ENCODE data around the gene NFKBIE.

Gene NFKBIE

GRCh38 chr6:44257025-44257752, 8.2 kb downstream of the NFKBIE start, which contains the start of gene SLC35B2:
SLC35B2 (minus strand) TSS chr6:44257528; CDS start chr6:44257410, 118 bp downstream.
- H3K4me3 ChIP-seq (ENCODE audit: low read depth, low read length) = peak within 1 kb of the TSS; percentile 72
- peak; percentile 81 for TF ChIP-seq CTCF (IDR thresholded peaks at IDR 0.05; ENCODE audit: borderline replicate concordance, insufficient read depth, low read depth, low read length)

- H3K4me3 ChIP-seq (ENCODE audit: low read depth, low read length) = peak overlapping the region; percentile 72
- no peak for TF ChIP-seq CTCF (IDR thresholded peaks at IDR 0.05; ENCODE audit: borderline replicate concordance, insufficient read depth, low read depth, low read length)
Measured at GRCh38 chr6:44256775-44257024, 8.7 kb downstream of the NFKBIE start.

- TF ChIP-seq CTCF (IDR thresholded peaks at IDR 0.05; ENCODE audit: borderline replicate concordance, insufficient read depth, low read depth, low read length) = no peak
- peak overlapping the region; percentile 72 for H3K4me3 ChIP-seq (ENCODE audit: low read depth, low read length)
Measured at GRCh38 chr6:44255871-44256774, 9.2 kb downstream of the NFKBIE start.

GRCh38 chr6:44255105-44255808, 10.1 kb downstream of the NFKBIE start:
- TF ChIP-seq CTCF (IDR thresholded peaks at IDR 0.05; ENCODE audit: borderline replicate concordance, insufficient read depth, low read depth, low read length) = no peak
- H3K4me3 ChIP-seq (ENCODE audit: low read depth, low read length) = no peak overlapping the region

GRCh38 chr6:44254191-44255104, 10.9 kb downstream of the NFKBIE start:
- H3K4me3 ChIP-seq (ENCODE audit: low read depth, low read length) = no peak overlapping the region
- no peak for TF ChIP-seq CTCF (IDR thresholded peaks at IDR 0.05; ENCODE audit: borderline replicate concordance, insufficient read depth, low read depth, low read length)

- no peak overlapping the region for H3K4me3 ChIP-seq (ENCODE audit: low read depth, low read length)
- TF ChIP-seq CTCF (IDR thresholded peaks at IDR 0.05; ENCODE audit: borderline replicate concordance, insufficient read depth, low read depth, low read length) = peak; percentile 59; the same call in 1 of the 2 replicates
Measured at GRCh38 chr6:44253307-44254101, 11.8 kb downstream of the NFKBIE start.

Measured in GM12875 (cell line).